SK-N-DZ (cell line): ENCODE data around the gene RNF181. TPM values are rescaled to one million over a fixed set of nuclear protein-coding genes. Genes with fewer than 3 reads are reported as not detected.
A peak's percentile ranks its signal among the peaks of the same experiment; 100 is the strongest.
"Not testable (repeated sequence)": the region's sequence is repeated elsewhere in the genome, so short reads cannot be mapped to it uniquely, and the experiment has no call there.

ENCODE experiments used
- DNase-seq: peaks from one replicate; pipeline ENCODE4 v3.0.0-alpha.2; 2015; ENCODE audit warnings: low spot score
- polyA plus RNA-seq, 2 experiments: library from polyadenylated mRNA; depleted of rRNA; stranded (reverse); fragments of >200 nt; gene quantifications; 2 replicates each; pipeline ENCODE4 v1.2.3, GENCODE V29; 2014

Gene RNF181, protein sequence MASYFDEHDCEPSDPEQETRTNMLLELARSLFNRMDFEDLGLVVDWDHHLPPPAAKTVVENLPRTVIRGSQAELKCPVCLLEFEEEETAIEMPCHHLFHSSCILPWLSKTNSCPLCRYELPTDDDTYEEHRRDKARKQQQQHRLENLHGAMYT
- 200 and 204 TPM in 2 replicates for polyA plus RNA-seq (2014; cell fraction: cytosol; rRNA removed)
- 162 and 192 TPM in 2 replicates for polyA plus RNA-seq (2014; cell fraction: nucleus; rRNA removed)

DNA sequence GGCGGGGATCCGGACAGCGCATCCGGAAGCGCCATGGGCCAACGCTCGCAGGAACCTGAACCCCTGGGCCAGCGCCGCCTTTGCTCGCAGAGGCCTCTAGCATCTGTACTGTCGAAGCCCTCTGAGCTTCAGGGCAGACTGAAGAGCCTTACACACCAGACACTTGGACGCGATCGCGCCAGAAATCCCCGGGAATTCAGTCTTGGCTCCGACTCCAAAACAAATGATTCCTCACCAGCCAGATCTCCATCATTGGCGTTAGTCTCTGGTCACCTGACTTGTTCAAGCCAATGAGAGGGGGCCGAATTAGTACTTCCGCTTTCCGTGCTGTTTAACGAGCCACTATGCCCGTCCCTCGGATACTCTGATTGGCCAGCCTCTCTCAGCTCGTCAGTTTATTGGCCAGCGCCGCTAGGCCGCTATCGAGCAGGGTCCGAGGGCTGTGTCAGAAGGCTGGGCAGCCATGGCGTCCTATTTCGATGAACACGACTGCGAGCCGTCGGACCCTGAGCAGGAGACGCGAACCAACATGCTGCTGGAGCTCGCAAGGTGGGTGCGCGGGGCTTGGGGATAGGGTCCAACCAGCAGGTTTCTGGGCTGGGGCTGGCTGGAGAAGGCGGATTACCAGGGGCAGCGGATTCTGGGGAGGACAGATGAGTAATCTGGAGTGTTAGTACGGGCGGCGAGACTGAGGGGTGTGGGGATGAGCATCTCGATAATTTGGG is at the start of gene RNF181:
RNF181 (plus strand) TSS at position 445 of the 725 bp plus-strand sequence; CDS start at position 464, 19 bp downstream.
- DNase-seq: peak; percentile 98

DNA sequence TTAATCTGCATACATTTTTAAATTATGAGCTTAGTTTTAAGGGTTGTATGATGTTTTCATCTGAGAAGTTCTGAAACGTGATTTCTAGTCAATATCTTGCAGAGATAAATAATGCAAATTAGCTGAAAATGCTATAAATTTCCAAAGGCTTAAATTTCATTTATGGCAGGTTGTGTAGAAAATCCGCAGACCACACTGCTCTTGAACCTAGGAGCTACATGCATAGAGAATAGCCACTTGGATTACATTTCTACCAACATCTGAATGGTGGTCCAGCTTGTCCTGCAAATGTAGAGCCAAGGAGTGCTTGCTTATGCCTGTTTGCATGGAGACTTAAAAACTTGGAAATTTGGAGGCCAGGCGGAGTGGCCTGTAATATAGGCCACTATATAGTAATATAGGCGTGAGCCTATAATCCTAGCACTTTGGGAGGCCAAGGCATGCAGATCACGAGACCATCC is 49.7 kb upstream of the RNF181 start:
- DNase-seq: peak; percentile 37

DNA sequence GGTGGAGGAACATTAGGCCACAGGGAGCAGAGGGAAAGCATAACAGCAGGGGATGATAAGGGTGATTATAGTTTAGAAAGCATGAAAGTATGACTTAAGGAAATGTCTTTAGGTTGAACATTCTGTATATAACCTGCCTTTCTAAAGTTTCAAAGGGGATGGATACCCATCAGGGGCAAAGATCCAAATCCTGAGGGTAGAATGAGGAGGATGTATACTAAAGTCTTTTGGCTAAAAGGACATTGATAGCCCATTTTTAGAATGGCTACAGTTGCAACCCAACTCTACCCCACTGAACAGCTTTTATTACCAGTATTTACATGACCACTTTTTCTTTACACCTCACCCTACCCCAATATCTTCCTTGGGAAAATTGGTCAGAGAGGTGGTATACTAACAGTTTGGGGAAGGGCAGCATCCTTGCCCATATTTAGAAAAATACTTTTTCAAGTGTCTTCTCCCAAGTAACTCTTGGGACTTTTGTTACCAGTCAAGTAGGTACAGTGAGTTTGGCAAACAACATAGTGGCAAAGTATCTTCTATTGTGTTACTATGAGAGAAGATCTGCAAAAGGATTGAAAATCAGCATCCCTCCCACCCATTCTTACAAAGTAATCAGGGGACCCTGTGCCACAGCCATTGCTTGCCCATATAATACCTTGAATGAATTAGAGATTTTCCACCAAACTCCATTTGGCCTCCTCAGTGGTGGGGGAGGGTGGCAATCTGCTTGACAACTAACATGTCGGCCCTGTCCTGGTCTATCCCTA is 48.3 kb upstream of the RNF181 start:
- DNase-seq: no peak

DNA sequence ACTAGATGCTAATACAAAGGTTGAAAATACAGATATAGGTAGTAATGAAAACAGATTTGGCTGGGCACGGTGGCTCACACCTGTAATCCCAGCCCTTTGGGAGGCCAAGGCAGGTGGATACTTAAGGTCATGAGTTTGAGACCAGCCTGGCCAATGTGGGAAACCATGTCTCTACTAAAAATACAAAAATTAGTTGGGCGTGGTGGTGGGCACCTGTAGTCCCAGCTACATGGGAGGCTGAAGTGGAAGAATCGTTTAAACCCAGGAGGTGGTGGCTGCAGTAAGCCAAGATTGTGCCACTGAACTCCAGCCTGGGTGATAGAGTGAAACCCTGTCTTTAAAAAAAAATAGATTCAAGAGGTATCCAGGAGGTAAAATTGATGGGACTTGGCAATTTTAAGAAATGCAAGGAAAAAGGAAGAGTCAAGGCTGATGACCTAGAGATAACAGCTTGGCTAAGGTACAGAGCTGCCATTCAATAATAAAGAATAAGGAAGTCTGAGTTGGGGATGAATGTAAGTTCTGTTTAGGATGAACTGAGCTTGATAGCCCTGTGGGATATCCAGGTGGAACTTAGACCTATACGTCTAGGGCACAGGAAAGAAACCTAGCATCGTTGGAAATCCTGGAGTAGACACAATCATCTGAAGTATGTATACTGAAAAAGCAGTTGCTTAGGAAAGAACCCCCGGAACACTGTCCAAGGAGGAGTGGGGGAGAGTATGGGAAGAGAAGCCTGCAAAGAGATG is 47.5 kb upstream of the RNF181 start:
- DNase-seq: no peak

DNA sequence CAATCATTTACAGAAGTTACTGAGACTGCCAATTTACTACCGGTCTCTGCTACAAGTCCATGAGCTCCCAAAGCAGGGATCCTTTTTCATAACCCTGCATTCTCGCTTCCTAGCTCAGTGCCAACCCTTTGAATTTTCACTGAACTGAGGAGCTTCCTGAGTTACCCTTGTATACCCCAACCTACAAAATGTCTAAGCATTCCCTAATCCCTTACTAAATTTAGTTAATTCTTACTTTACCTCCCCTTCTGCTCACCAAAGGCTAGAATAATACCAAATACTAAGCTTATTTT is 47.0 kb upstream of the RNF181 start:
- DNase-seq: no peak

DNA sequence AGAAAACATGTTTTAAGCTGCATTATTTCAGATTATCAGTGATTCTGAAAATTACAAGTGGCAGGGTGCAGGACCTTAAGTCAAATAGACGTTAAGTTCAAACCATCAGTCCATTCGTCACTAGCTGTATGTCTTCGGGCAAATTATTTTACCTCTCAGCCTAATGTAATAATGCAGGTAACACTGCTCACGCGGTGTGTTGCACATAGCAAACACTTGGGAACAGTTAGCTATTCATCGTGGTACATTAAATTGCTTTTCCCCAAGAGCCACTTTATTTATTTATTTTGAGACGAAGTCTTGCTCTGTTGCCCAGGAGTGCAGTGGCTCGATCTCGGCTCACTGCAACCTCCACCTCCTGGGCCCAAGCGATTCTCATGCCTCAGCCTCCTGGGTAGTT is 46.5 kb upstream of the RNF181 start:
- no peak for DNase-seq

DNA sequence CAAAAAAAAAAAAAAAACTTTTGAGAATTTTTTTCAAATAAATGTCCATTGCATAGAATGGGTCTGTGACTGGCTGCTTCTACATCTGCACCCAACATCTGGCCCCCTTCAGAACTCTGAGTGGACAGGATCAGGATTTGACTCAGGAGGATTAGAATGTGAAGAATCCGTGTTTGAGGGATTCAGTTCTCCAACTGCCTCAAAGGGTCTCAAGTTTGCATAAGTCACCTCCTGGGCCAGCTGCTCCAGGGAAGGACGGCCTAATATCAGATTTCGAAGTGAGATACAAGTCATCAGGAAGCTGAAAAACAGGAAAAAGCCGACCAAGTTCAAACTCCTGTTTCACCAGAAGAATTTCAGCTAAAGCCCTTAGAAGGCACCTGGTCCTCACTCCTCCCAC is 45.7 kb upstream of the RNF181 start:
- no peak for DNase-seq

DNA sequence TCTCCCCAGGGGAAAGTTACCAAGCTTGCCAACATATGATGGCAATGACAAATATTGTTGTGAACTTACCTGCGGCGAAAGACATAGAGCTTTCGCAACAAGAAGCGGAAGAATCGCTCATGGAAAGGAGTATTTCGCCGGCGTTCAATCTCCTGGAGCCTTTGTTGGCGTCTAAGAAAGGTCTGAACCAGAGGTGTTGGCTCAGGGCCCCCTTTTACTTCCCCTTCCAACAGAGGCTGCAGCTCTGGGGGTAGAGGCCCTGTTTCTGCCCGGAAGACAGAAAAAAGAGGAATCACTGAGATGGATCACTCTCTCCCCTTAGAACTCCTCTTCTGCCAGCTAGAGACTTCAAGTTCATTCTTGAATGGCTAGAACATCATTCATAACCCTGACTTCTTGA is 45.1 kb upstream of the RNF181 start:
- DNase-seq: no peak

DNA sequence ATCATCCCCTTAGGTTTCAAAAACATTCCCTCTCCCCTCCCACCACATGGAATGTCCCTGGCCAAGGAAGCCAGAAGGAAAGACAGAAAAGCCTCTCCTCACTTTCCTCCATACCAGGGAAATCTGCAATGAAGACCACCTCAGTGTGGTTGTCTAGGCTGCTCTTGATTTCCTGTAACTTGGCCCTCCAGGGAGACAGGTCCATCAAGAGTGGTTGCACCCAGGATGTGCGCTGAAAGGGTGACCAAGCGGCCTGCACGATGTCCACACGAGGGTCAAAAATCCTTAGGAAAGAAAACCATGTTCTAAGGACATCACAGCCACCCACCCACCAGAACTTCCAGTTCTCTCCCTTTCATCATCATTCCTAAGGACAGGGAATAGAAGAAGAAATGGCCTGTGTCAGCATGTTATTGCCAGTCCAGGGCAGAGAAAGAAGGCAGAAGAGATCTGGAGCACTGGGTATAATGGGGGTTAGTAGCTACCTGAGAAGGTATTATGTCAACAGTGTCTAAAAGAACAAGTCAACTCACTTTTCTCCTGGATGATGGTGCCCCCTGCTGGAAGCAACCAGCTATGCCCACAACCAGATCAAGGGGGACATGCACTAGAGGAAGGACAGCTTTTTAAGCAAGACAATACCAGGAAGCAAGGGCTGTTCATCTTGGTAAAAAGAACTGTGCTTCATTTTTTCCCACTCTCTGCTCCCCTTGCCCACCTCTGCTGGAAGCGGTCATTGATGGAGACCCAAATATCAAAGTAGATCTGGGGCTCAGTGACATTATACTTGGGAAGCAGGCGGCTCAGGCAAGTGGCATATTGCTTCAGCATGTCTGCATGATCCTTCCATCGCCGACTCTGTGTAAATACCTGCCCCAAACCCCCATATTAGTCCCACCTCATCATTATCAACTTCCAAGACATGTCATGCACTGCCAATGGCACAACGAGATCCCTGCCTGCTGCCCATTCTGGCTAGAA is 43.6 kb upstream of the RNF181 start:
- peak; percentile 77 for DNase-seq

DNA sequence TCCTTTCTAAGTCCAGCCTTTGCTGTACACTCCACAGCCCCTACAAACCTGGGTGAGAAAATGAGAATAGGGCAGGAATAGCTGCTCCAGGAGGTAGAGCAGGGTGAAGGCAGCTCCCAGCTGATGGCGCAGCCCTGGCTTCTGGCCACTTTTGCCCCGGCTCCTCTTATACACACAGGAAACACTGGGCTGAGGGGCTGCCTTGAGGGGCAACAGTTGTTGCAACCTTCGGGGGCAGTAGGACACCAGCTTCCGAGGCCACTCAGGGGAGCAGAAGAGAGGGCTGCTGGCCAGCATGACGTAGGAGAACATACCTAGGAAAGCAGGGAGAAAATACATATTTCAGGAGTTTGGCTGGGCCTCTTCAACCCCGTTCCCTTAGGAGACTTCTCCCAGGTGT is 42.4 kb upstream of the RNF181 start:
- no peak for DNase-seq

DNA sequence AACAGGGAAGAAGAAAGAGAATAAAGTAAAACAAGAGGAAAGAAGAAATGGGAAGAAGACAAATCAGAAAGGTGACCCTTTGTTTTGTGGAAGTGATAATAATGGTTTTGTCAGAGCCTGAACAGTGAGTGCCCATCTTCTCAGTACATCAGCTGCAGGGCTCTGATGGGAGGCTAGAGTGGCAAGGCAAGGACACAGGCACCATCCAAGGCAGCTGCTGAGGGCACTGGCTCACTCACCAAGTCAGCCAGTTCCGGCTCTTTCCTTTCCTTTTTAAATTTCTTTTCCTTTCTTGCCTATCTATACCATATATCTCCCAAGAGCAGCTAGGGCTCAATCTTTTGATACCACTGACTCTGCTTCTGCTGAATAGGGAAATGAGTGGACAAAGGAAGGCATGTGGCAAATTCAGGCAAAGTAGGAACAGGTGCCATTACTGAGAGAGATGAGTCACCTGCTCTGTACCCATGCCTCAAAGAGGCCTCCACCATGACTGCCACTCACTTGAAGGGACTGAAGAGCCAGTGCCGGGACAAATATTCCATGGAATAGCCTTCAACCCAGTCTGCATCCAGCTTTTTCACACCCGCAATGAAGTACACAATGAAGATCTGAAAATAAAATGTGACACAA is 40.4 kb upstream of the RNF181 start:
- no peak for DNase-seq

DNA sequence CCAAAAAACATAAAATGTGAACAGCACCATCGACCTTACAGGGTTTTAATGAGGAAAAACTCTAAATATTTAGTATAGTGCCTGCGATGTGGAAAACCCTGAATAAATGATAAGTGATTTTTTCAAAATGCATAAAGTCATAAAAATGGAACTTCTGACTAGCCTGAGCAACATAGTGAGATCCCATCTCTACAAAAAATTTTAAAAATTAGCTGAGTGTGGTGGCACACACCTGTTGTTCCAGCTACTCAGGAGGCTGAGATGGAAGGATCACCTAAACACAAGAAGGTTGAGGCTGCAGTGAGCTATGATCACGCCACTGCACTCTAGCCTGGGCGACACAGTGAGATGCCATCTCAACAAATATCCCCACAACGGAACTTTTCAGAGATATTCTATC is 38.4 kb upstream of the RNF181 start:
- no peak for DNase-seq

DNA sequence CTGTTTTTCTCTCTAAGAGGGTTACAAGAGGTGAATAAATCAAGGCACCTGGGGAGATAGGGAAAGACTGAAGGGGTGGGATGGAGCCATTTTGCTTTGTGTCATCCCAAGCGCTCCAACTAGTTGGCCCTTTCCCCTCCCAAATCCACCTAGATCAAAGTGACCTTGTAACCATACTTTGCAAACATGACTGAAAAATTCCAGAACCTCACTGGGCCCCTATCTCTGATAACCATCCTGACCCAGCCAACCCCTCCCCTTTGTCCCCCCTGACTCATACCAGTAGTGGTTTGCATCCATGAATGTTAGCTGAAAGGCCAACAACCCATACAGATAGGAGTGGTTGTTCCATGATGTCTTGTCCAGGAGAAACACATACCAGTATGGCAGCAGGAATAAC is 37.4 kb upstream of the RNF181 start:
- DNase-seq: no peak

DNA sequence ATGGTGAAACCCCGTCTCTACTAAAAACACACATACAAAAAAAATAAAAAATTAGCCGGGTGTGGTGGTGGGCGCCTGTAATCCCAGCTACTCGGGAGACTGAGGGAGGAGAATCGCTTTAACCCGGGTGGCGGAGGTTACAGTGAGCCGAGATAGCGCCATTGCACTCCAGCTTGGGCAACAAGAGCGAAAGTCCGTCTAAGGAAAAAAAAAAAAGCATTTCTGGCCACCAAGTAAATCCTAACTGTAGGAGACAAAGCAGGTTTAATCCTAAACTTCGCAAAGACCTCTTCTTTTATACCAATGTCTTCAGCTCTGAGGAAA is 35.2 kb upstream of the RNF181 start:
- DNase-seq: not testable (repeated sequence)

DNA sequence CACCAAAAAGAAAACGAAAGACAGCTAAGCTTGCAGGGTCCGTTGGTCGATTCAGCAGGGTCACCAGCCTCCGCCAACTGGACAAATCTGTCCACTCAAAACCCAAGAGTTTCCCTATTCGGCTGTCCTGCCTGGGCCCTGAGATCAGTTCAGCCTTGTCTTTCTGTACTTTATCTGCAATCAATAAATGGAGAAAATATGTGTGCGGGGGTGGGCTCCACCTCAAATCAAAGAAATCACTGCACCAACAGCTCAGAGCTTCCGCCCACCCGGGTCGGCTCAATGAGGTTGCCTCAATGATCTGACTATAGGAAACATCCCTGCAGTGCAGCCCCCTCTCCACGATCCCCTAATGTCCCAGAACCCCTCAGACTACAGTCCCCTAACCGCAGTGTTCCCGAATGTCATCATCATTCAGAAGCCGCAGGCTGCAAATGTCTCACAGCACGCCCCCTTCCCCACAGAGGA is 34.7 kb upstream of the RNF181 start:
- DNase-seq: no peak

DNA sequence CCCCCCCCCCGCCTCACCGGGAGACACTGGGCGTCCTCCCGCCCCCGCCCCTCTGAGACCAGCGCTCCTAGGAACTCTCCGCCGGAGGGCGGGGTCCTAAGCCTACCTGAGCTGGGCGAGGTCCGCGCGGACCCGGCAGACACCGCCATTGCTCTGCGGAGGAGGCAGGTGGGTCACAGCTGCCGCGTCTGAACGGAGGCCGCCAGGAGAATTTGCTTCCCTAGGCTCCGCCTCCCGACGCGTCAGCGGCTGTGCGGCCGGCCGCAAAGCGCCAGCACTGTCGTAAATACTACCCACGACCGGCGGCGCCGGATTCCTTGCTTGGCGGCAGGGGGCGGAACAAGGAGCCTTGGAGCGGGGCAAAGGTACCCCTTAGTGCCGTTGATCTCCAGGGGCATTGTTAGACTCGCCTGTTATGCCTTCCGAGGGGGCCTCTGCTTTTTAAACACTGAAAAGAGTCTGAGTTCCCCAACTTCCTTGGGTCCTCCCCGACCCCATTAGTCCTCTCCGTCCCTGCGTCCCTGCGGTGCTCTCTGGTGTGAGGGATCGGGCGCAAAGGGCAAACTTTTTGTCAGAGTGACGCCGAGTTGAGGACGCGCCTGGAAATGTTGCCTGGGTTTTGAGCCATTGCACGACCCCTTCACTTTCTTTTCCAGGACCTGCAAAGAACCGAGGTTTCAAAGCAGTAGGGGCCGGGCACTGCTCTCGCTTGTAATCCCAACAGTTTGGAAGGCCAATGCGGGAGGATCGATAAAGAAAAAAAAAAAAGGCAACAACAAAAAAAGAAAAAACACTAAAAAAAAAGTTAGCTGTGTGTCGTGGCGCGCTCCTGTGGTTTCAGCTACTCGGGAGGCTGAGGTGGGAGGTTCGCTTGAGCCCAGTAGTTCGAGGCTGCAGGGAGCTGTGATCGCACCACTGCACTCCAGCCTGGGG is 34.0 kb upstream of the RNF181 start, which contains the start of gene GGCX:
GGCX (minus strand) TSS at position 214 of the 933 bp plus-strand sequence; CDS start at position 149, 65 bp downstream.
- peak; percentile 94 for DNase-seq

DNA sequence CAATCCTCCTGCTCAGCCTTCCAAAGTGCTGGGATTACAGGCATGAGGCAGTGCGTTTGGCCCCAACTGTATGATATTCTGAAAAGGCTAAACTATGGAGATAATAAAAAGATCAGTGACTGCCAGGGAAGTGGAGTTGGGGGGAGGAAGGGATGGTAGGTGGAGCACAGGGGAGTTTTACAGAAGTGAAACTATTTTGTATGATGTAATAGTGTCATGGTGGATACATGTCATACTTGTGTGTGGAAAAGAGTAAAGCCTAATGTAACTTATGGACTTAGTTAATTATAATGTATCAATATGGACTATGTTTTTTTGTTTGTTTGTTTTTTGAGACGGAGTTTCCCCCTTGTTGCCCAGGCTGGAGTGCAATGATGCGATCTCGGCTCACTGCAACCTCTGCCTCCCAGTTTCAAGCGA is 31.4 kb upstream of the RNF181 start:
- DNase-seq: no peak

DNA sequence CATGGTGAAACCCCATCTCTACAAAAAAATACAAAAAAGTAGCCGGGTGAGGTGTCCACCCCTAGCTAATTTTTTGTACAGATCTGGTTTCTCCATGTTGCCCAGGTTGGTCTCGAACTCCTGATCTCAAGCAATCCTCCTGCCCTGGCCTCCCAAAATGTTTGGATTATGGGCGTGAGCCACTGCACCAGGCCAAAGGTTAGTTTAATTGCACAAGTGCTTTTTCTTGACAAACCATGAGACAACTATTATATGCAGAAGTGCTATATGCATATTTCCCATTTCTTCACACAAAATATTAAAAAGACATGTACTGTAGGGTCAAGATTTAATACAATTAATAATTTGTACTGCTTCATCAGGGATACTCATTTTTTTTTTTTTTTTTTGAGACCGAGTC is 29.3 kb upstream of the RNF181 start:
- DNase-seq: no peak

DNA sequence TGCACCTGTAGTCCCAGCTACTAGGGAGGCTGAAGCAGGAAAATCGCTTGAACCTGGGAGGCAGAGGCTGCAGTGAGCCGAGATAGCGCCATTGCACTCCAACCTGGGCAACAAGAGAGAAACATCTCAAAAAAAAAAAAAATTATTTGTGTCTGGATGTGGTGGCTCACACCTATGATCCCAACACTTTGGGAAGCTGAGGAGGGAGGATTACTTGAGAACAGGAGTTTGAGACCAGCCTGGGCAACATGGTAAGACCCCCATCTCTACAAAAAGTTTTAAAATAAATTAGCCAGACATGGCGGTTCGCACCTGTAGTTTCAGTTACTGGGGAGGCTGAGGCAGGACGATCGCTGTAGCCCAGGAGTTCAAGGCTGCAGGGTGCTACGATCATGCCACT is 19.8 kb upstream of the RNF181 start:
- no peak for DNase-seq
